ENCODE results near the gene ATP2C2. TPM values are rescaled to one million over a fixed set of nuclear protein-coding genes. Genes with fewer than 3 reads are reported as not detected.

ATP2C2 gene
- total and polyA plus RNA-seq, 2 experiments from 2014 or later: 2.1 TPM

- TF ChIP-seq EZH2 (IDR thresholded peaks at IDR 0.05; ENCODE audit: low read depth, unreplicated experiment): no peak
- no peak for TF ChIP-seq EZH2phosphoT487 (IDR thresholded peaks at IDR 0.05; ENCODE audit: unreplicated experiment)
- TF ChIP-seq ETS1 (IDR thresholded peaks at IDR 0.05): no peak
- TF ChIP-seq NANOG (IDR thresholded peaks at IDR 0.05; ENCODE audit: borderline replicate concordance): no peak
- no peak for TF ChIP-seq POLR2AphosphoS5 (IDR thresholded peaks at IDR 0.05; ENCODE audit: low read depth)
- TF ChIP-seq JUNB (IDR thresholded peaks at IDR 0.05; ENCODE audit: unreplicated experiment): no peak
Measured at GRCh38 chr16:84380405-84380804, 12.1 kb downstream of the ATP2C2 start (continued).

GRCh38 chr16:84382396-84382795, 14.1 kb downstream of the ATP2C2 start:
- H3K4me3 ChIP-seq: no peak overlapping the region
- Mint-ChIP-seq H3K9me3 (peaks cover 17% of the 10 kb centered on the region; the same call in 2 of the 3 replicates), H3K4me3 (no peak overlapping the region), H3K36me3 (ENCODE audit: low read depth) (no peaks in the 10 kb centered on the region; the same call in 2 of the 3 replicates), H3K27me3 (ENCODE audit: insufficient read depth, low read depth, poor library complexity) (peaks cover 11% of the 10 kb centered on the region), H3K27ac (no peak overlapping the region), H3K4me1 (peaks cover 27% of the 10 kb centered on the region)
- no peaks in the 10 kb centered on the region for H3K36me3 ChIP-seq (ENCODE audit: insufficient read depth)
- H3K27ac ChIP-seq (ENCODE audit: low read depth): no peak overlapping the region
- H3K27me3 ChIP-seq (ENCODE audit: insufficient read depth): no peaks in the 10 kb centered on the region
- H3K79me2 ChIP-seq (replicated peaks; ENCODE audit: insufficient read depth): no peaks in the 10 kb centered on the region
- no peaks in the 10 kb centered on the region for H3F3A ChIP-seq (replicated peaks; ENCODE audit: low read depth)
- no peak overlapping the region for H2AFZ ChIP-seq
- ATAC-seq (no peak), DNase-seq (ENCODE audit: low spot score) (no peak)
- no peak overlapping the region for H3K4me2 ChIP-seq
- no peaks in the 10 kb centered on the region for H3K9me2 ChIP-seq (ENCODE audit: insufficient read depth)
- peaks cover 14% of the 10 kb centered on the region for H3K4me1 ChIP-seq (ENCODE audit: insufficient read depth)
- no peak for TF ChIP-seq NANOG (IDR thresholded peaks at IDR 0.05; ENCODE audit: borderline replicate concordance)
- TF ChIP-seq EZH2 (IDR thresholded peaks at IDR 0.05; ENCODE audit: low read depth, unreplicated experiment): no peak
- no peak for TF ChIP-seq CREB1 (CRISPR knock-in tag; IDR thresholded peaks at IDR 0.05; ENCODE audit: low read depth)
- no peak for TF ChIP-seq ZNF331 (CRISPR knock-in tag; IDR thresholded peaks at IDR 0.05; ENCODE audit: low read depth)
- TF ChIP-seq REST (IDR thresholded peaks at IDR 0.05; ENCODE audit: unreplicated experiment): no peak
- TF ChIP-seq ZNF462 (CRISPR knock-in tag; IDR thresholded peaks at IDR 0.05): no peak
- no peak for TF ChIP-seq STAT1 (IDR thresholded peaks at IDR 0.05; ENCODE audit: unreplicated experiment)
- TF ChIP-seq CTCF (conservative IDR thresholded peaks at IDR 0.05; ENCODE audit: low read depth in 2 of 2): no peak
- no peak for TF ChIP-seq POLR2AphosphoS5 (IDR thresholded peaks at IDR 0.05; ENCODE audit: low read depth)
- no peak for TF ChIP-seq JUNB (IDR thresholded peaks at IDR 0.05; ENCODE audit: unreplicated experiment)
- no peak for TF ChIP-seq EZH2phosphoT487 (IDR thresholded peaks at IDR 0.05; ENCODE audit: unreplicated experiment)
- H4K20me1 ChIP-seq (replicated peaks; ENCODE audit: insufficient read depth): no peaks in the 10 kb centered on the region
